HepG2 (cell line): Measurements from ENCODE around the gene CTSS. TPM values are rescaled to one million over a fixed set of nuclear protein-coding genes. Genes with fewer than 3 reads are reported as not detected.
A peak's percentile ranks its signal among the peaks of the same experiment; 100 is the strongest.

Source experiments
- ATAC-seq: fragments of 200-7000 bp; cut with Tn5 transposase; 3 replicates; pipeline ENCODE4 v1.9.1; 2020; ENCODE audit warnings: mild to moderate bottlenecking, moderate library complexity
- BruUV-seq: library from RNA; stranded (reverse); fragments of 400-500 nt; replicated peaks from 2 replicates; lab custom pipeline; 2021; lab: Mats Ljungman, UMichigan
- CTCF ChIA-PET: fragments of 300-600 bp; formaldehyde crosslinking; extraction: SDS; loops from one replicate; lab custom pipeline; 2021; ENCODE audit warnings: low total read pairs, inconsistent platforms, low intra/inter-chr PET ratio; lab: Yijun Ruan, JAX
- POLR2A ChIA-PET: fragments of 350-600 bp; sonication (Branson Sonifier 250); formaldehyde crosslinking; loops from one replicate; lab custom pipeline; 2020; ENCODE audit warnings: antibody characterized with exemption, inconsistent platforms; lab: Yijun Ruan, JAX
- DNase-seq: peaks from one replicate; pipeline ENCODE4 v3.0.0-alpha.2; 2015; ENCODE audit warnings: low spot score
- FAIRE-seq: peaks from 3 replicates; lab custom pipeline; 2011; peaks lifted over from hg19 to GRCh38; lab: Jason Lieb, UNC
- H2AFZ ChIP-seq: one replicate; pipeline ENCODE4 v1.6.1; 2011; ENCODE audit warnings: low read length, inconsistent platforms
- H3K27ac ChIP-seq: fragments of 300-600 bp; 3 replicates; pipeline ENCODE4 v1.8.0; 2011; ENCODE audit warnings: mixed run types, mild to moderate bottlenecking, mixed read lengths, low read length, inconsistent platforms; ENCODE audit not compliant: insufficient read depth; ENCODE audit errors: extremely low read length
- H3K27me3 ChIP-seq, 2 experiments: fragments of 200-600 bp in 1 of 2; 2 replicates in 1 of 2; 3 replicates in 1 of 2; pipeline versions ENCODE4 v1.6.0 to v1.8.0; 2011; ENCODE audit warnings: low read length in 2 of 2, mild to moderate bottlenecking in 2 of 2, moderate library complexity in 2 of 2, inconsistent platforms in 1 of 2; ENCODE audit not compliant: insufficient read depth in 2 of 2, control insufficient read depth in 1 of 2
- H3K36me3 ChIP-seq, 2 experiments: fragments of 200-600 bp in 1 of 2; replicated peaks in 1 of 2; 2 replicates in 1 of 2; 3 replicates in 1 of 2; pipeline versions ENCODE4 v1.5.1 to v1.8.0; 2011; ENCODE audit warnings: low read length in 2 of 2, inconsistent platforms in 1 of 2; ENCODE audit not compliant: insufficient read depth in 2 of 2, control insufficient read depth in 1 of 2
- H3K4me1 ChIP-seq: 2 replicates; pipeline ENCODE4 v1.5.1; 2012; ENCODE audit warnings: low read length, inconsistent platforms; ENCODE audit not compliant: insufficient read depth
- H3K4me2 ChIP-seq: 2 replicates; pipeline ENCODE4 v1.6.0; 2011; ENCODE audit warnings: low read depth, low read length, inconsistent platforms
- H3K4me3 ChIP-seq, 3 experiments: fragments of 200-600 bp in 1 of 3; sonication (generic), shearing (Covaris generic) in 1 of 3; replicated peaks in 1 of 3; 2 replicates each; pipeline ENCODE4 v1.5.1; 2011 to 2016; ENCODE audit warnings: low read length in 3 of 3, inconsistent platforms in 2 of 3, low read depth in 2 of 3, mild to moderate bottlenecking in 2 of 3, control low read depth in 1 of 3, mixed read lengths in 1 of 3; ENCODE audit not compliant: insufficient read depth in 1 of 3
- H3K79me2 ChIP-seq: one replicate; pipeline ENCODE4 v1.6.1; 2011; ENCODE audit warnings: low read length, inconsistent platforms; ENCODE audit not compliant: insufficient read depth
- H3K9ac ChIP-seq: 2 replicates; pipeline ENCODE4 v1.6.0; 2011; ENCODE audit warnings: mild to moderate bottlenecking, low read depth, low read length, inconsistent platforms; ENCODE audit not compliant: insufficient read depth
- H3K9me3 ChIP-seq: 2 replicates; pipeline ENCODE4 v1.5.1; 2012; ENCODE audit warnings: mild to moderate bottlenecking, low read length
- H4K20me1 ChIP-seq: 2 replicates; pipeline ENCODE4 v1.6.0; 2011; ENCODE audit warnings: inconsistent platforms, mild to moderate bottlenecking, low read length, moderate library complexity; ENCODE audit not compliant: insufficient read depth
- MAFK ChIP-seq, 2 experiments: IDR thresholded peaks in 1 of 2; conservative IDR thresholded peaks in 1 of 2; 2 replicates each; pipeline ENCODE4 v1.6.1; 2011; ENCODE audit warnings: improper control_type of control experiment in 2 of 2, low read length in 2 of 2
- MIER3 ChIP-seq: IDR thresholded peaks from 2 replicates; pipeline ENCODE4 v1.6.1; 2016; ENCODE audit warnings: missing compliant biosample characterization, borderline replicate concordance
- RBM39 ChIP-seq: fragments of 200-400 bp; formaldehyde crosslinking; IDR thresholded peaks from one replicate; pipeline ENCODE4 v1.6.1; 2018; ENCODE audit warnings: antibody characterized with exemption, mild to moderate bottlenecking, low read depth, low read length; ENCODE audit not compliant: poor library complexity, severe bottlenecking
- THAP9 ChIP-seq: sonication (generic); formaldehyde crosslinking; IDR thresholded peaks from 2 replicates; pipeline ENCODE4; 2020; ENCODE audit warnings: missing genetic modification reagents, mild to moderate bottlenecking, borderline replicate concordance
- ZNF678 ChIP-seq: sonication (generic); formaldehyde crosslinking; IDR thresholded peaks from 2 replicates; pipeline ENCODE4 v1.4.0; 2020; ENCODE audit warnings: mild to moderate bottlenecking, missing genetic modification reagents
- WGBS: methylation state at CpG from one replicate; pipeline ENCODE4 v1.1.6; 2017; ENCODE audit warnings: low lambda C conversion rate; 5-methylcytosine and 5-hydroxymethylcytosine counted together
- in situ Hi-C: cut with HindIII; loops from 2 replicates; pipeline ENCODE4 v1.10.0; 2017; ENCODE audit warnings: low pct_unique_long_range_greater_than_20kb; ENCODE audit not compliant: extremely low pct_ligation_motif_present
- intact Hi-C: fragments of 100-400 bp; cut with micrococcal nuclease; formaldehyde crosslinking; loops from one replicate; pipeline ENCODE4 v1.10.0; 2022; ENCODE audit not compliant: unreplicated experiment
- polyA plus RNA-seq, 8 experiments: library from polyadenylated mRNA; depleted of rRNA in 3 of 8; stranded (reverse) in 7 of 8; unstranded in 1 of 8; fragments of >200 nt; fragmentation: Illumina TruSeq in 4 of 8; extraction: Trizol in 4 of 8; gene quantifications; 2 replicates each; pipeline versions ENCODE4 v1.2.1 to v1.2.3, GENCODE V29; 2011 to 2016; ENCODE audit warnings: low read depth in 4 of 8, missing spikeins in 1 of 8, mixed read lengths in 1 of 8; ENCODE audit not compliant: insufficient read depth in 1 of 8
- total RNA-seq, 5 experiments: library from RNA; depleted of rRNA; stranded (reverse); fragments of >200 nt; fragmentation: Illumina TruSeq; extraction: Trizol; gene quantifications; 2 replicates each; pipeline ENCODE4 v1.2.3, GENCODE V29; 2016; ENCODE audit warnings: low read depth in 1 of 5

The CTSS gene
- total and polyA plus RNA-seq, 2 of the 13 experiments (the other 11 are each of a cell fraction or from before 2014, with no cell fraction given): 0.33 to 1.0 TPM

- H3K9me3 ChIP-seq: no peaks in the 10 kb centered on the region
- FAIRE-seq (no peak), ATAC-seq (no peak), DNase-seq (no peak)
- POLR2A ChIA-PET: no interaction called here
- no peaks in the 10 kb centered on the region for H4K20me1 ChIP-seq
- 79% methylated on average over 12 of the region's 12 CpGs for WGBS
- BruUV-seq: no TSS peak
- no peak overlapping the region for H2AFZ ChIP-seq
- in situ Hi-C loops (no loop called here), intact Hi-C loops (no loop called here)
- no peak overlapping the region for H3K27ac ChIP-seq
- no peaks in the 10 kb centered on the region for H3K36me3 ChIP-seq
- H3K4me3 ChIP-seq: no peak overlapping the region
- no peak overlapping the region for H3K4me2 ChIP-seq
- no peaks in the 10 kb centered on the region for H3K4me1 ChIP-seq
- no peaks in the 10 kb centered on the region for H3K79me2 ChIP-seq
- no peak for TF ChIP-seq MIER3 (CRISPR knock-in tag)
- TF ChIP-seq ZNF678: no peak
- TF ChIP-seq THAP9 (CRISPR knock-in tag): no peak
- peak in 1 of 2 experiments; percentile 10; a peak in 1 of 4 replicates for TF ChIP-seq MAFK (conservative IDR thresholded peaks at IDR 0.05 in 1 of 2, IDR thresholded peaks at IDR 0.05 in 1 of 2; ENCODE audit: low read length in 2 of 2)
- TF ChIP-seq RBM39: no peak
- no peaks in the 10 kb centered on the region for H3K27me3 ChIP-seq
- H3K9ac ChIP-seq: no peak overlapping the region
- CTCF ChIA-PET: no interaction called here
Observed at GRCh38 chr1:150748878-150749719, 16.5 kb downstream of the CTSS start.
